ENCODE measurements around the gene MTMR12.

MTMR12 gene

GRCh38 chr5:32245742-32246141 is 67.0 kb downstream of the MTMR12 start:
- no peak for DNase-seq
- Histone ChIP-seq H3K9me3 (ENCODE audit: control extremely low read depth in 1 of 5, control insufficient read depth in 4 of 5, insufficient read depth in 2 of 5, low read depth in 1 of 5, low read length in 4 of 5) (peaks cover 0 to 9% (median 2%) of the 10 kb centered on the region in 5 experiments), H3K36me3 (ENCODE audit: control insufficient read depth in 4 of 4, insufficient read depth in 4 of 4, low read length in 3 of 4) (peaks cover 16 to 70% (median 50%) of the 10 kb centered on the region in 4 experiments), H3K27me3 (replicated peaks in 2 of 5; ENCODE audit: control insufficient read depth in 4 of 5, insufficient read depth in 5 of 5, low read length in 4 of 5) (no peaks in the 10 kb centered on the region), H3K27ac (ENCODE audit: insufficient read depth in 1 of 2, low read depth in 1 of 2, low read length in 2 of 2, poor library complexity in 1 of 2, severe bottlenecking in 2 of 2) (no peak overlapping the region), H3K4me3 (ENCODE audit: control insufficient read depth in 1 of 7, extremely low read depth in 1 of 7, insufficient read depth in 4 of 7, low read depth in 2 of 7, low read length in 6 of 7) (no peak overlapping the region), H3K4me1 (ENCODE audit: control extremely low read depth in 1 of 4, control insufficient read depth in 4 of 4, insufficient read depth in 4 of 4, low read length in 3 of 4) (peaks cover 0 to 7% (median 1%) of the 10 kb centered on the region in 4 experiments)
- ChIA-PET POLR2A (no interaction called here), CTCF (interaction anchor here (1.1 to 1.5 kb wide), 2 partner anchors 14 to 16 kb away, joined by 3 to 4 read pairs; no protein-coding TSS in a partner anchor)
- 100% methylated on average over 1 of the region's 1 CpG for WGBS (ENCODE audit: insufficient coverage)

- no peak overlapping the region for H3K4me3 ChIP-seq (ENCODE audit: control insufficient read depth in 1 of 7, extremely low read depth in 1 of 7, insufficient read depth in 4 of 7, low read depth in 2 of 7, low read length in 6 of 7)
- WGBS (ENCODE audit: insufficient coverage) = 96% methylated on average over 6 of the region's 6 CpGs
- peaks cover 18 to 62% (median 43%) of the 10 kb centered on the region in 4 experiments for H3K36me3 ChIP-seq (ENCODE audit: control insufficient read depth in 4 of 4, insufficient read depth in 4 of 4, low read length in 3 of 4)
- CTCF ChIA-PET = interaction anchor here (1.2 to 2.8 kb wide), 4 partner anchors 9 to 86 kb away, joined by 3 to 15 read pairs (median 5); no protein-coding TSS in a partner anchor
- peaks cover 0 to 15% (median 8%) of the 10 kb centered on the region in 4 experiments for H3K4me1 ChIP-seq (ENCODE audit: control extremely low read depth in 1 of 4, control insufficient read depth in 4 of 4, insufficient read depth in 4 of 4, low read length in 3 of 4)
- POLR2A ChIA-PET = interaction anchor here (0.7 kb wide), 1 partner anchor 77 kb away, joined by 3 read pairs; no protein-coding TSS in a partner anchor
- DNase-seq = no peak
- peaks cover 0 to 9% (median 2%) of the 10 kb centered on the region in 5 experiments for H3K9me3 ChIP-seq (ENCODE audit: control extremely low read depth in 1 of 5, control insufficient read depth in 4 of 5, insufficient read depth in 2 of 5, low read depth in 1 of 5, low read length in 4 of 5)
- no peak overlapping the region for H3K27ac ChIP-seq (ENCODE audit: insufficient read depth in 1 of 2, low read depth in 1 of 2, low read length in 2 of 2, poor library complexity in 1 of 2, severe bottlenecking in 2 of 2)
- no peaks in the 10 kb centered on the region for H3K27me3 ChIP-seq (replicated peaks in 2 of 5; ENCODE audit: control insufficient read depth in 4 of 5, insufficient read depth in 5 of 5, low read length in 4 of 5)
These were observed 68.7 kb downstream of the MTMR12 start for GRCh38 chr5:32244017-32244416.

GRCh38 chr5:32241034-32241783 is 71.5 kb downstream of the MTMR12 start:
- peak in 2 of 3 donors; percentile 25 to 28 for DNase-seq
- POLR2A ChIA-PET = no interaction called here
- H3K36me3 ChIP-seq (ENCODE audit: control insufficient read depth in 4 of 4, insufficient read depth in 4 of 4, low read length in 3 of 4) = peaks cover 11 to 49% (median 30%) of the 10 kb centered on the region in 4 experiments

GRCh38 chr5:32239385-32239784 is 73.4 kb downstream of the MTMR12 start:
- H3K36me3 ChIP-seq (ENCODE audit: control insufficient read depth in 4 of 4, insufficient read depth in 4 of 4, low read length in 3 of 4) = peaks cover 13 to 56% (median 35%) of the 10 kb centered on the region in 4 experiments
- H3K9me3 ChIP-seq (ENCODE audit: control extremely low read depth in 1 of 5, control insufficient read depth in 4 of 5, insufficient read depth in 2 of 5, low read depth in 1 of 5, low read length in 4 of 5) = no peaks in the 10 kb centered on the region
- no peak for DNase-seq
- ChIA-PET POLR2A (no interaction called here), CTCF (no interaction called here)
- H3K27me3 ChIP-seq (replicated peaks in 2 of 5; ENCODE audit: control insufficient read depth in 4 of 5, insufficient read depth in 5 of 5, low read length in 4 of 5) = no peaks in the 10 kb centered on the region
- peak overlapping the region in 1 of 2 experiments; percentile 14 for H3K27ac ChIP-seq (ENCODE audit: insufficient read depth in 1 of 2, low read depth in 1 of 2, low read length in 2 of 2, poor library complexity in 1 of 2, severe bottlenecking in 2 of 2)
- 98% methylated on average over 5 of the region's 5 CpGs for WGBS (ENCODE audit: insufficient coverage)
- H3K4me1 ChIP-seq (ENCODE audit: control extremely low read depth in 1 of 4, control insufficient read depth in 4 of 4, insufficient read depth in 4 of 4, low read length in 3 of 4) = peaks cover 0 to 19% (median 14%) of the 10 kb centered on the region in 4 experiments
- H3K4me3 ChIP-seq (ENCODE audit: control insufficient read depth in 1 of 7, extremely low read depth in 1 of 7, insufficient read depth in 4 of 7, low read depth in 2 of 7, low read length in 6 of 7) = no peak overlapping the region

More at GRCh38 chr5:32241034-32241783, 71.5 kb downstream of the MTMR12 start:
- Histone ChIP-seq H3K4me1 (ENCODE audit: control extremely low read depth in 1 of 4, control insufficient read depth in 4 of 4, insufficient read depth in 4 of 4, low read length in 3 of 4) (peaks cover 0 to 19% (median 11%) of the 10 kb centered on the region in 4 experiments), H3K27ac (ENCODE audit: insufficient read depth in 1 of 2, low read depth in 1 of 2, low read length in 2 of 2, poor library complexity in 1 of 2, severe bottlenecking in 2 of 2) (no peak overlapping the region), H3K27me3 (replicated peaks in 2 of 5; ENCODE audit: control insufficient read depth in 4 of 5, insufficient read depth in 5 of 5, low read length in 4 of 5) (no peaks in the 10 kb centered on the region), H3K9me3 (ENCODE audit: control extremely low read depth in 1 of 5, control insufficient read depth in 4 of 5, insufficient read depth in 2 of 5, low read depth in 1 of 5, low read length in 4 of 5) (peaks cover 0 to 5% (median 0%) of the 10 kb centered on the region in 5 experiments), H3K4me3 (ENCODE audit: control insufficient read depth in 1 of 7, extremely low read depth in 1 of 7, insufficient read depth in 4 of 7, low read depth in 2 of 7, low read length in 6 of 7) (no peak overlapping the region)
- CTCF ChIA-PET = interaction anchor here (0.8 to 2.8 kb wide), 2 partner anchors 9 to 90 kb away, joined by 3 to 15 read pairs; no protein-coding TSS in a partner anchor
- WGBS (ENCODE audit: insufficient coverage) = 95% methylated on average over 4 of the region's 7 CpGs

- H3K36me3 ChIP-seq (ENCODE audit: control insufficient read depth in 4 of 4, insufficient read depth in 4 of 4, low read length in 3 of 4) = peaks cover 6 to 54% (median 23%) of the 10 kb centered on the region in 4 experiments
- CTCF ChIA-PET = interaction anchor here (0.9 to 7.0 kb wide), 10 partner anchors 9 to 122 kb away, joined by 3 to 97 read pairs (median 5); partner anchors contain the start of gene MTMR12
- DNase-seq = no peak
- POLR2A ChIA-PET = no interaction called here
- no peaks in the 10 kb centered on the region for H3K9me3 ChIP-seq (ENCODE audit: control extremely low read depth in 1 of 5, control insufficient read depth in 4 of 5, insufficient read depth in 2 of 5, low read depth in 1 of 5, low read length in 4 of 5)
- peaks cover 6 to 51% (median 38%) of the 10 kb centered on the region in 4 experiments for H3K4me1 ChIP-seq (ENCODE audit: control extremely low read depth in 1 of 4, control insufficient read depth in 4 of 4, insufficient read depth in 4 of 4, low read length in 3 of 4)
- 94% methylated on average over 10 of the region's 10 CpGs for WGBS (ENCODE audit: insufficient coverage)
- H3K27me3 ChIP-seq (replicated peaks in 2 of 5; ENCODE audit: control insufficient read depth in 4 of 5, insufficient read depth in 5 of 5, low read length in 4 of 5) = no peaks in the 10 kb centered on the region
- no peak overlapping the region for H3K4me3 ChIP-seq (ENCODE audit: control insufficient read depth in 1 of 7, extremely low read depth in 1 of 7, insufficient read depth in 4 of 7, low read depth in 2 of 7, low read length in 6 of 7)
- H3K27ac ChIP-seq (ENCODE audit: insufficient read depth in 1 of 2, low read depth in 1 of 2, low read length in 2 of 2, poor library complexity in 1 of 2, severe bottlenecking in 2 of 2) = peak overlapping the region in 1 of 2 experiments; percentile 32
These were observed 78.9 kb downstream of the MTMR12 start for GRCh38 chr5:32233696-32234447.

GRCh38 chr5:32233220-32233695 is 79.5 kb downstream of the MTMR12 start:
- Histone ChIP-seq H3K27me3 (replicated peaks in 2 of 5; ENCODE audit: control insufficient read depth in 4 of 5, insufficient read depth in 5 of 5, low read length in 4 of 5) (no peaks in the 10 kb centered on the region), H3K36me3 (ENCODE audit: control insufficient read depth in 4 of 4, insufficient read depth in 4 of 4, low read length in 3 of 4) (peaks cover 4 to 54% (median 26%) of the 10 kb centered on the region in 4 experiments), H3K9me3 (ENCODE audit: control extremely low read depth in 1 of 5, control insufficient read depth in 4 of 5, insufficient read depth in 2 of 5, low read depth in 1 of 5, low read length in 4 of 5) (no peaks in the 10 kb centered on the region), H3K27ac (ENCODE audit: insufficient read depth in 1 of 2, low read depth in 1 of 2, low read length in 2 of 2, poor library complexity in 1 of 2, severe bottlenecking in 2 of 2) (peak overlapping the region in 1 of 2 experiments; percentile 31), H3K4me1 (ENCODE audit: control extremely low read depth in 1 of 4, control insufficient read depth in 4 of 4, insufficient read depth in 4 of 4, low read length in 3 of 4) (peaks cover 6 to 48% (median 36%) of the 10 kb centered on the region in 4 experiments), H3K4me3 (ENCODE audit: control insufficient read depth in 1 of 7, extremely low read depth in 1 of 7, insufficient read depth in 4 of 7, low read depth in 2 of 7, low read length in 6 of 7) (no peak overlapping the region)
- ChIA-PET CTCF (interaction anchor here (0.7 to 7.0 kb wide), 21 partner anchors 9 to 379 kb away, joined by 3 to 97 read pairs (median 5); partner anchors contain the start of gene GOLPH3), POLR2A (no interaction called here)
- peak in 2 of 3 donors; percentile 15 to 23 for DNase-seq
- WGBS (ENCODE audit: insufficient coverage) = 94% methylated on average over 2 of the region's 3 CpGs

Data from common myeloid progenitor, CD34-positive (primary cell).